ENCODE results near the gene CEMIP. TPM values are rescaled to one million over a fixed set of nuclear protein-coding genes. Genes with fewer than 3 reads are reported as not detected.

CEMIP gene
- total and polyA plus RNA-seq, 2 of the 13 experiments (the other 11 are each of a cell fraction or from before 2014, with no cell fraction given): 4.3 to 28.5 TPM

GRCh38 chr15:80790236-80790635 lies 11.1 kb downstream of the CEMIP start (continued):
- no peak for TF ChIP-seq ZC3H13 (CRISPR knock-in tag; IDR thresholded peaks at IDR 0.05)
- no peak for TF ChIP-seq ZNF354B (CRISPR knock-in tag; IDR thresholded peaks at IDR 0.05)
- no peak for TF ChIP-seq NFRKB (IDR thresholded peaks at IDR 0.05)
- no peak for TF ChIP-seq ZNF557 (CRISPR knock-in tag; IDR thresholded peaks at IDR 0.05)
- TF ChIP-seq ZMYM2 (CRISPR knock-in tag; IDR thresholded peaks at IDR 0.05): no peak

- no peaks in the 10 kb centered on the region for H3K9me3 ChIP-seq (ENCODE audit: low read length)
- no peak overlapping the region for H3K9ac ChIP-seq (ENCODE audit: insufficient read depth, low read depth, low read length)
- H3K27me3 ChIP-seq (ENCODE audit: control insufficient read depth in 1 of 2, insufficient read depth in 2 of 2, low read length in 2 of 2): no peaks in the 10 kb centered on the region
- no peak for ATAC-seq
- no peaks in the 10 kb centered on the region for H3K4me1 ChIP-seq (ENCODE audit: insufficient read depth, low read length)
- no peak for DNase-seq (ENCODE audit: low spot score)
- H3K27ac ChIP-seq (ENCODE audit: extremely low read length, insufficient read depth, low read length): no peak overlapping the region
- TF ChIP-seq MAFK (conservative IDR thresholded peaks at IDR 0.05 in 1 of 2, IDR thresholded peaks at IDR 0.05 in 1 of 2; ENCODE audit: low read length in 2 of 2) (0 out of 4 replicates have a peak, but pooled peaks of 1 of the 2 experiments have one; percentile 3), HDAC6 (IDR thresholded peaks at IDR 0.05; ENCODE audit: low read depth, low read length) (no peak)
- H3K36me3 ChIP-seq (replicated peaks in 1 of 2; ENCODE audit: control insufficient read depth in 1 of 2, insufficient read depth in 2 of 2, low read length in 2 of 2): peaks cover 31 to 72% of the 10 kb centered on the region in 2 experiments
- WGBS (ENCODE audit: low lambda C conversion rate): 81% methylated on average over 1 of the region's 1 CpG
- intact Hi-C loops (cut with micrococcal nuclease; ENCODE audit: unreplicated experiment): no loop called here
- 0 out of 2 replicates have a peak, but pooled peaks cover 2% of the 10 kb centered on the region for H4K20me1 ChIP-seq (ENCODE audit: insufficient read depth, low read length)
- POLR2A ChIA-PET: no interaction called here
- H2AFZ ChIP-seq (ENCODE audit: low read length): no peak overlapping the region
- BruUV-seq (replicated peaks): no TSS peak
- H3K4me2 ChIP-seq (ENCODE audit: low read depth, low read length): no peak overlapping the region
- CTCF ChIA-PET (ENCODE audit: low intra/inter-chr PET ratio, low total read pairs): no interaction called here
- in situ Hi-C loops (cut with HindIII; ENCODE audit: extremely low pct_ligation_motif_present, low pct_unique_long_range_greater_than_20kb): no loop called here
- no peak for FAIRE-seq
- H3K79me2 ChIP-seq (ENCODE audit: insufficient read depth, low read length): no peaks in the 10 kb centered on the region
- H3K4me3 ChIP-seq (replicated peaks in 1 of 3; ENCODE audit: insufficient read depth in 1 of 3, low read depth in 2 of 3, low read length in 3 of 3): no peak overlapping the region
Measured at GRCh38 chr15:80791004-80791403, 11.8 kb downstream of the CEMIP start.

GRCh38 chr15:80796407-80796806 lies 17.2 kb downstream of the CEMIP start:
- Histone ChIP-seq H3K9ac (ENCODE audit: insufficient read depth, low read depth, low read length) (no peak overlapping the region), H3K4me2 (ENCODE audit: low read depth, low read length) (no peak overlapping the region), H3K36me3 (replicated peaks in 1 of 2; ENCODE audit: control insufficient read depth in 1 of 2, insufficient read depth in 2 of 2, low read length in 2 of 2) (peaks cover 21 to 65% of the 10 kb centered on the region in 2 experiments), H3K79me2 (ENCODE audit: insufficient read depth, low read length) (no peaks in the 10 kb centered on the region), H3K4me1 (ENCODE audit: insufficient read depth, low read length) (no peaks in the 10 kb centered on the region), H3K27me3 (ENCODE audit: control insufficient read depth in 1 of 2, insufficient read depth in 2 of 2, low read length in 2 of 2) (no peaks in the 10 kb centered on the region), H2AFZ (ENCODE audit: low read length) (no peak overlapping the region), H3K4me3 (replicated peaks in 1 of 3; ENCODE audit: insufficient read depth in 1 of 3, low read depth in 2 of 3, low read length in 3 of 3) (no peak overlapping the region), H3K9me3 (ENCODE audit: low read length) (no peaks in the 10 kb centered on the region), H4K20me1 (ENCODE audit: insufficient read depth, low read length) (no peaks in the 10 kb centered on the region), H3K27ac (ENCODE audit: extremely low read length, insufficient read depth, low read length) (no peak overlapping the region)
- ChIA-PET POLR2A (interaction anchor here (1.0 kb wide), 1 partner anchor 45 kb away, joined by 3 read pairs; no protein-coding TSS in a partner anchor), CTCF (ENCODE audit: low intra/inter-chr PET ratio, low total read pairs) (no interaction called here)
- intact Hi-C loops (cut with micrococcal nuclease; ENCODE audit: unreplicated experiment) (no loop called here), in situ Hi-C loops (cut with HindIII; ENCODE audit: extremely low pct_ligation_motif_present, low pct_unique_long_range_greater_than_20kb) (no loop called here)
- FAIRE-seq (no peak), DNase-seq (ENCODE audit: low spot score) (no peak), ATAC-seq (no peak)
- 74% methylated on average over 5 of the region's 5 CpGs for WGBS (ENCODE audit: low lambda C conversion rate)
- BruUV-seq (replicated peaks): no TSS peak
- TF ChIP-seq ZNF33A (CRISPR knock-in tag; IDR thresholded peaks at IDR 0.05; ENCODE audit: borderline replicate concordance): no peak
- TF ChIP-seq TERF1 (CRISPR knock-in tag; IDR thresholded peaks at IDR 0.05): no peak
- no peak for TF ChIP-seq SMAD3 (CRISPR knock-in tag; IDR thresholded peaks at IDR 0.05)
- TF ChIP-seq SP2 (CRISPR knock-in tag; IDR thresholded peaks at IDR 0.05): no peak
- TF ChIP-seq CREB3 (CRISPR knock-in tag; IDR thresholded peaks at IDR 0.05): no peak
- no peak for TF ChIP-seq DR1 (CRISPR knock-in tag; IDR thresholded peaks at IDR 0.05)
- TF ChIP-seq PHF20 (CRISPR knock-in tag; IDR thresholded peaks at IDR 0.05): no peak
